K562 (cell line): Measurements from ENCODE around the gene KNCN. TPM values are rescaled to one million over a fixed set of nuclear protein-coding genes. Genes with fewer than 3 reads are reported as not detected.
A peak's percentile ranks its signal among the peaks of the same experiment; 100 is the strongest.

Experiments
- BRCA1 ChIP-seq, 2 experiments: fragments of 450-650 bp in 1 of 2; sonication (generic) in 1 of 2; formaldehyde crosslinking in 1 of 2; IDR thresholded peaks; 2 replicates each; pipeline versions ENCODE4 v1.5.0 to v1.6.1; 2017 to 2020; ENCODE audit warnings: mild to moderate bottlenecking in 1 of 2, missing genetic modification reagents in 1 of 2
- CBX8 ChIP-seq: fragments of 200-600 bp; sonication (generic); IDR thresholded peaks from 2 replicates; pipeline ENCODE4 v1.6.1; 2012; ENCODE audit warnings: borderline replicate concordance, mixed run types, low read depth, mild to moderate bottlenecking, moderate library complexity, mixed read lengths, low read length, control low read depth, inconsistent platforms; ENCODE audit not compliant: poor library complexity, severe bottlenecking; ENCODE audit errors: extremely low read depth
- CCNT2 ChIP-seq: IDR thresholded peaks from 2 replicates; pipeline ENCODE4 v1.6.1; 2011; ENCODE audit warnings: borderline replicate concordance, low read depth, mild to moderate bottlenecking, moderate library complexity, mixed read lengths, low read length; ENCODE audit not compliant: insufficient read length; ENCODE audit errors: extremely low read depth
- CREBBP ChIP-seq: IDR thresholded peaks from one replicate; pipeline ENCODE4 v1.6.1; 2012; ENCODE audit warnings: low read depth, mild to moderate bottlenecking, control low read depth, inconsistent platforms, low read length
- FOXK1 ChIP-seq: sonication (generic); formaldehyde crosslinking; IDR thresholded peaks from 2 replicates; pipeline ENCODE4 v1.8.0; 2022; ENCODE audit warnings: missing genetic modification reagents, mild to moderate bottlenecking, borderline replicate concordance
- NR2C2 ChIP-seq, 2 experiments: fragments of 200-800 bp in 1 of 2; sonication (Bioruptor generic) in 1 of 2; sonication (generic) in 1 of 2; formaldehyde crosslinking in 1 of 2; IDR thresholded peaks; 2 replicates each; pipeline versions ENCODE4 v1.6.1 to v1.8.0; 2016 to 2022; ENCODE audit warnings: mild to moderate bottlenecking in 1 of 2, missing compliant biosample characterization in 1 of 2, missing genetic modification characterization in 1 of 2, missing genetic modification reagents in 1 of 2
- PTBP1 ChIP-seq: fragments of 200-400 bp; formaldehyde crosslinking; IDR thresholded peaks from 2 replicates; pipeline ENCODE4 v1.6.1; 2017; ENCODE audit warnings: low read depth, low read length
- SIN3A ChIP-seq, 2 experiments: fragments of 150-350 bp in 1 of 2; IDR thresholded peaks; 2 replicates each; pipeline ENCODE4 v1.6.1; 2011 to 2016; ENCODE audit warnings: borderline replicate concordance in 2 of 2, low read depth in 2 of 2, low read length in 2 of 2, mild to moderate bottlenecking in 2 of 2, moderate library complexity in 2 of 2; ENCODE audit not compliant: control insufficient read depth in 1 of 2
- SMAD4 ChIP-seq: fragments of 250-450 bp; sonication (Bioruptor Pico); conservative IDR thresholded peaks from 2 replicates; pipeline ENCODE4 v1.8.0; 2021; ENCODE audit warnings: inconsistent platforms, mild to moderate bottlenecking, moderate library complexity
- SNRNP70 ChIP-seq: fragments of 200-400 bp; formaldehyde crosslinking; optimal IDR thresholded peaks from 2 replicates; pipeline ENCODE3; 2017; ENCODE audit warnings: low read depth, low read length
- TAF15 ChIP-seq: fragments of 200-400 bp; formaldehyde crosslinking; IDR thresholded peaks from 2 replicates; pipeline ENCODE4 v1.6.1; 2017; ENCODE audit warnings: mild to moderate bottlenecking, low read depth, low read length, moderate library complexity
- USF2 ChIP-seq: sonication (generic); formaldehyde crosslinking; IDR thresholded peaks from 2 replicates; pipeline ENCODE4 v1.5.0; 2020; ENCODE audit warnings: missing genetic modification reagents
- ZC3H11A ChIP-seq: IDR thresholded peaks from 2 replicates; pipeline ENCODE4 v1.6.1; 2012; ENCODE audit warnings: low read depth, low read length, improper control_type of control experiment
- ZNF212 ChIP-seq: fragments of 450-650 bp; formaldehyde crosslinking; IDR thresholded peaks from 2 replicates; pipeline ENCODE4 v1.4.0; 2020; ENCODE audit warnings: mild to moderate bottlenecking
- ZNF318 ChIP-seq, 2 experiments: fragments of 450-650 bp; IDR thresholded peaks; 2 replicates each; pipeline ENCODE4 v1.6.1; 2016; ENCODE audit warnings: mild to moderate bottlenecking in 2 of 2, borderline replicate concordance in 1 of 2, low read depth in 1 of 2, moderate library complexity in 1 of 2
- ZNF445 ChIP-seq: fragments of 250-450 bp; sonication (Bioruptor Pico); IDR thresholded peaks from 2 replicates; pipeline ENCODE4 v1.4.0; 2020; ENCODE audit warnings: low read depth, mild to moderate bottlenecking, moderate library complexity
- polyA plus RNA-seq, 8 experiments: library from polyadenylated mRNA; depleted of rRNA in 4 of 8; stranded (reverse) in 5 of 8; unstranded in 3 of 8; fragments of >200 nt; fragmentation: Nextera tagmentation in 2 of 8; fragmentation: Illumina TruSeq in 1 of 8; extraction: Ambion mirVana in 2 of 8; extraction: Trizol in 1 of 8; gene quantifications; 2 replicates each; pipeline versions ENCODE4 v1.2.1 to v1.2.3, GENCODE V29; 2011 to 2014; ENCODE audit warnings: inconsistent platforms in 1 of 8, missing spikeins in 1 of 8
- total RNA-seq, 7 experiments: library from RNA; depleted of rRNA in 6 of 7; stranded (reverse); fragments of >200 nt in 6 of 7; fragmentation: Illumina TruSeq in 2 of 7; extraction: Trizol in 2 of 7; gene quantifications; 2 replicates each; pipeline versions ENCODE4 v1.2.1 to v1.2.3, GENCODE V29; 2011 to 2021; ENCODE audit warnings: low replicate concordance in 1 of 7

KNCN gene
- total and polyA plus RNA-seq, 9 of the 15 experiments (the other 6 are each of a cell fraction or from before 2014, with no cell fraction given): not detected

- TF ChIP-seq SMAD4 (CRISPR knock-in tag) (peak; percentile 97), PTBP1 (peak; percentile 88), ZNF318 (IDR thresholded peaks at IDR 0.05; ENCODE audit: borderline replicate concordance in 1 of 2, low read depth in 1 of 2) (peak in 1 of 2 experiments; percentile 74; a peak in 1 of 4 replicates), ZC3H11A (no peak), SNRNP70 (no peak), SIN3A (IDR thresholded peaks at IDR 0.05; ENCODE audit: borderline replicate concordance in 2 of 2, control insufficient read depth in 1 of 2, low read depth in 2 of 2, low read length in 2 of 2) (peak; percentile 86 to 93; a peak in 2 of 4 replicates), NR2C2 (CRISPR knock-in tag; IDR thresholded peaks at IDR 0.05) (no peak), NR2C2 (tag; IDR thresholded peaks at IDR 0.05) (peak; percentile 68), TAF15 (no peak), FOXK1 (CRISPR knock-in tag) (peak; percentile 60; the same call in 1 of the 2 replicates), CBX8 (no peak), USF2 (CRISPR knock-in tag) (peak; percentile 34), BRCA1 (IDR thresholded peaks at IDR 0.05) (no peak), BRCA1 (CRISPR knock-in tag; IDR thresholded peaks at IDR 0.05) (no peak), CCNT2 (peak; percentile 97), ZNF445 (no peak), ZNF212 (CRISPR knock-in tag) (no peak), CREBBP (no peak)
Measured at GRCh38 chr1:46522184-46522968, 29.1 kb downstream of the KNCN start (continued).
